Small intestine (tissue), 16 donors: ENCODE results near the gene AGAP3. TPM values are rescaled to one million over a fixed set of nuclear protein-coding genes. Genes with fewer than 3 reads are reported as not detected.
"Not testable (repeated sequence)": the region's sequence is repeated elsewhere in the genome, so short reads cannot be mapped to it uniquely, and the experiment has no call there.

Experiments
- DNase-seq, 2 donors: peaks; one replicate each; pipeline versions ENCODE4 v3.0.0 to v3.0.0-alpha.2; 2013
- FAIRE-seq: peaks from 2 replicates; lab custom pipeline; 2012; peaks lifted over from hg19 to GRCh38; lab: Jason Lieb, UNC
- H3K27ac ChIP-seq, 3 donors: one replicate each; pipeline ENCODE4 v1.5.1; 2013; ENCODE audit warnings: low read length in 2 of 3, mild to moderate bottlenecking in 2 of 3, control low read depth in 1 of 3, inconsistent platforms in 1 of 3, low read depth in 1 of 3, moderate library complexity in 1 of 3
- H3K27me3 ChIP-seq, 3 donors: one replicate each; pipeline ENCODE4 v1.6.1; 2013; ENCODE audit warnings: low read length in 3 of 3, inconsistent platforms in 1 of 3; ENCODE audit not compliant: control insufficient read depth in 3 of 3, insufficient read depth in 3 of 3
- H3K36me3 ChIP-seq, 3 donors: one replicate each; pipeline ENCODE4 v1.6.1; 2013; ENCODE audit warnings: low read length in 3 of 3, inconsistent platforms in 1 of 3, low read depth in 1 of 3, mild to moderate bottlenecking in 1 of 3, moderate library complexity in 1 of 3; ENCODE audit not compliant: control insufficient read depth in 3 of 3, insufficient read depth in 2 of 3
- H3K4me1 ChIP-seq, 3 donors: one replicate each; pipeline ENCODE4 v1.6.1; 2013; ENCODE audit warnings: low read length in 2 of 3, inconsistent platforms in 1 of 3, low read depth in 1 of 3, mild to moderate bottlenecking in 1 of 3, moderate library complexity in 1 of 3; ENCODE audit not compliant: control insufficient read depth in 3 of 3, insufficient read depth in 2 of 3
- H3K4me3 ChIP-seq, 3 donors: one replicate each; pipeline ENCODE4 v1.5.1; 2013; ENCODE audit warnings: low read length in 3 of 3, control low read depth in 1 of 3, inconsistent platforms in 1 of 3, low read depth in 1 of 3, mild to moderate bottlenecking in 1 of 3, moderate library complexity in 1 of 3
- H3K9me3 ChIP-seq, 2 donors: one replicate each; pipeline ENCODE4 v1.6.1; 2013; ENCODE audit warnings: low read depth in 1 of 2, low read length in 1 of 2; ENCODE audit not compliant: control insufficient read depth in 2 of 2, insufficient read depth in 1 of 2
- WGBS, 3 donors: extraction: QIAGEN DNeasy Blood & Tissue Kit; methylation state at CpG; one replicate each; pipeline ENCODE4 v1.1.7; 2013; 5-methylcytosine and 5-hydroxymethylcytosine counted together
- long read RNA-seq, 10 donors: transcript quantifications; one replicate each; lab custom pipeline, GENCODE V29; 2026
- polyA plus RNA-seq, 4 donors: library from polyadenylated mRNA; stranded (reverse) in 3 of 4; unstranded in 1 of 4; fragments of 200-250 nt in 3 of 4; fragments of 120-200 nt in 1 of 4; gene quantifications; one replicate each; pipeline versions ENCODE4 v1.2.1 to v1.2.3, GENCODE V29; 2013
- donor health status: healthy with polysubstance abuse.
- donor health status: control.
- donor health status: control.
- donor health status: Bipolar disorder and iron deficiency.
- donor health status: healthy.

The AGAP3 gene
- polyA plus RNA-seq: 10 to 100 TPM; 46.5 to 57.9 (median 54.4) TPM
- long read RNA-seq, donor 1, partial matches to known transcripts: 11 of 14 reads
- long read RNA-seq, donor 1, other reads (novel, unspliced or antisense): 0 of 14 reads
- long read RNA-seq, donor 2: 0 reads
- long read RNA-seq, donor 3, partial matches to known transcripts: 0 of 3 reads
- long read RNA-seq, donor 3, other reads (novel, unspliced or antisense): 0 of 3 reads
- long read RNA-seq, donor 4: 0 reads
- long read RNA-seq, donor 5, partial matches to known transcripts: 0 of 2 reads
- long read RNA-seq, donor 5, other reads (novel, unspliced or antisense): 0 of 2 reads
- long read RNA-seq, donor 6: 0 reads
- long read RNA-seq, donor 7, partial matches to known transcripts: 14 of 15 reads
- long read RNA-seq, donor 7, other reads (novel, unspliced or antisense): 0 of 15 reads
- long read RNA-seq, donor 8, partial matches to known transcripts: 6 of 6 reads
- long read RNA-seq, donor 8, other reads (novel, unspliced or antisense): 0 of 6 reads
- long read RNA-seq, donor 9, partial matches to known transcripts: 0 of 1 reads
- long read RNA-seq, donor 9, other reads (novel, unspliced or antisense): 0 of 1 reads
- long read RNA-seq, donor 10, partial matches to known transcripts: 6 of 8 reads
- long read RNA-seq, donor 10, other reads (novel, unspliced or antisense): 0 of 8 reads

DNA sequence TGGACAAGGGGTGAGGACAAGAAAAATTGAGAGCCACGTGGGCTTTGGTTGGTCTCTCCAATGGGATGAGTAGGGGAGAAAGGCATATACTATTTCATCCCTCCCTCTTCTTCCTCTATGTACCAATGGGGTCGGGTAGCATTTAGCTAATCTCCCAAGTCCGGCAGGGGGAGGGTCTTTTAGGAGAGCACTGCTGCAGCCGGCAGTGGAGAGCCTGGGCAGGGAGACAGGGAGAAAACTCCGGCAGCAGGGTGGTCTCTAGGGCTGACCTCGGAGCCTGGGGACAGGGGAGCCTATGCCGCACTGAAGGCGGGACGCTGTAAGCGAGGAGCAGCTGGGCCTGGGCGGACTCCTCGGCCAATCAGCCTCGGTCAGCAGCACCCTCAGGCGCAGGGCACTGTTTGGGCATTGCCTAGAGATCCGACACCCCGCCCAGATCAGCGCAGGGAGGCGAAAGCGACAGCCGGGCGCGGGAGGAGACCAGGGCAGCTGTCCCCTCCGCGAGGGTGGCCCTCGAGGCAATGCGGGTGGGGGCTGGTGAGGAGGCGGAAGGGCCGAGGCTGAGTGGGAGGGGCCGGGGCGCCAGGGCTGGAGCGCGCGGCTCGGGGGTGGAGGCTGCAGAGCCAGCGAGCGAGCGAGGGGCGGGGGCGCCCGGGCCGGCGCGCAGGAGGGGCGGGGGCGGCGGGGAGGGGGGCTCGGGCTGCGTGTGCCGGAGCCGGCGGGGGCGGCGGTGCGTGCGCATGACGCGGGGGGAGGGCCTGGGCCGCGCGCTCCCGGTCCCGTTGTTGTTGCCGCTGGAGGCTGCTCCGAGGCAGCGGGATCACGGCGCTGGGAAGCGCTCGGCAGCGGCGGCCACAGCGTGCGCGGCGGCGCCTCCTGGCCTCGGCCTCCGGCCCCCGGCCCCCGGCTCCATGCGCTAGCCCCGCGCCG, at the start of gene AGAP3:
Gene AGAP3, plus strand, starts transcription at position 785 of the 930 bp plus-strand sequence. CDS start 267 bp downstream, outside the sequence.
- peak within 1 kb of the TSS; percentile 55 to 91 (median 71) for H3K4me3 ChIP-seq
- H3K4me1 ChIP-seq: peaks cover 0 to 57% (median 11%) of the 10 kb centered on the region in 3 donors
- DNase-seq (peak; percentile 78 to 87), FAIRE-seq (no peak)
- H3K27ac ChIP-seq: peak within 1 kb of the TSS; percentile 83 to 89 (median 88)
- peaks cover 0 to 27% (median 0%) of the 10 kb centered on the region in 3 donors for H3K36me3 ChIP-seq
- no peaks in the 10 kb centered on the region for H3K27me3 ChIP-seq
- WGBS, 3 donors: 1% methylated on average over 28 to 84 of the region's 84 CpGs
- H3K9me3 ChIP-seq: no peaks in the 10 kb centered on the region

DNA sequence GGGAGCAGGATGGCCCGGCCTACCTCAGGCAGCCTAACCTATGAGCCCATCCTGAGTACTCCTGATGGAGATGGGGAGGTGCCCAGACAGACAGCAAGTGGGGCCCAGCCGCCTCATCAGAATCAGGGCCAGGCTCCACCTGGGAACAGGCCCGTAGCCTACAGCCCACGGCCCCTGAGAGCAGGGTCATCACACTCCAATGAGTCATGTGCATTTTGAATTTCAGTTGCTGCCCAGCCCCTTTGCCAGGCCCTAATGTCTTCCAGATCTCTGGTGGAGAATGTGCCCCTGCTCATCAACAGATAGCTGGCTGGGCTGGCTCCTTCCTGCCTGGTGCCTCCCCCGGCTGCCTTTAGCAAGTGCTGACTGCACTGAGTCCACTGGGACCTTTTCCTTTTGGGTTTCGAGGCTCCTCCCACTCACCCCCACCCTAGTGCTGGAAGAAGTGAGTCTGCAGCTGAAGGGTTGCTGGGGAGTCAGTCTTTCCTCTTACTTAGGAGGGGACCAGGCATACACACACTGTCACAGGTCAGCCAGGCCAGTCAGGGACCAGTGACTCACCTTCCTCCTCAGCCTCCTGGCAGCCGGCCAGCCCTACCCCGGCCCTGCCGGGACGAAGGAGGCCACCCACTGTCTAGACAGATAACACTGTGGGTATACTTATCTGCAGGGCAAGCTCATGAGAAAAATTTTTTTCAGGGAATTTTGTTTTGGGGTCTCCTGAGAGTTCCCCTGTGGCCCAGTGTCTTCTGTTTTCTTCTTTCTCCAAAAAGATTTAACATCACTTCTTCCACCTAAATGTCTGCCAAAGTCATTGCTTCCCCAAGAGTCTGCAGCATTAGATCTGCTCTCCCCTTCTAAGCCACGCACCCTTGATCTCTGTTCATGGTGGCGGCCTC, 47.1 kb upstream of the AGAP3 start:
- H3K4me3 ChIP-seq: no peak overlapping the region
- H3K36me3 ChIP-seq: peaks cover 4 to 72% (median 16%) of the 10 kb centered on the region in 3 donors
- WGBS, 3 donors: 42 to 48% (median 44%) methylated on average over 12 of the region's 12 CpGs
- DNase-seq (peak; percentile 72 to 88), FAIRE-seq (no peak)
- H3K27me3 ChIP-seq: no peaks in the 10 kb centered on the region
- H3K4me1 ChIP-seq: peaks cover 0 to 28% (median 8%) of the 10 kb centered on the region in 3 donors
- H3K27ac ChIP-seq: peak overlapping the region in 2 of 3 donors; percentile 52 to 69
- no peaks in the 10 kb centered on the region for H3K9me3 ChIP-seq

DNA sequence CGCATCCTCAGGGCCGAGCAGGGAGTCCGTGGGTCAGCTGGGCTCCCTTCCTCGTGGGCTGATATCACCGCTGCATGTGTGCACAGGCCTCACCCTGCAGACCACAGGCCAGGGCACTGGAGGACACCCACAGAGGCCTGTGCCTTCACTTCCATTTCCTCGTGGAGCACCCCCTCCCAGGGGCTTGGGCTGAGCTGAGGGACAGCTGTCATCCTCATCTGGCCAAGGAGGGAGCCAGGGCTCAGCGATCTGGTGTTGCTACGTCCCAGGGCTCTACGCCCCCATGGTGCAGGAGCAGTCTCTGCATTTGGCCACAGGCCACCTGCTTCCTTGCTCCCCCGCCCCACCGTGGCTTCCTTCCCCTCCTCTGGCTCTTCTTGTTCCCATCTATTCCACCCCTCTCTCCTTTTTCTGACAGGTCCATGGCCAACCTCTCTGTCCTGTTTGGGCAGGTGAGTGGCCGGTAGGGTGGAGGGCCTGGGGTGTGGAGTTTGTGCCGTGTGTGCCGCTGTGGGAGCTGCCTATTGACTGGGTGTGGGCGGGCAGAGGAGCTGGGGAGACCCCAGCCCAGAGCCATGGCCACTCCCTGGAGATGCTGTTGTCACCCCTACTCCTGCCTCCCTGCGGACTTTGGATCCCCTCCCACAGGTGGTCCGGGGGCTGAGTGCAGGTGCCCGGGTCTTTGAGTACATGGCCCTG, 46.3 kb upstream of the AGAP3 start:
- WGBS, 3 donors: 63 to 73% (median 69%) methylated on average over 18 of the region's 18 CpGs
- no peak overlapping the region for H3K4me3 ChIP-seq
- H3K27ac ChIP-seq: peak overlapping the region in 1 of 3 donors; percentile 69
- peaks cover 0 to 28% (median 8%) of the 10 kb centered on the region in 3 donors for H3K4me1 ChIP-seq
- DNase-seq: no peak
- no peaks in the 10 kb centered on the region for H3K27me3 ChIP-seq
- peaks cover 4 to 72% (median 15%) of the 10 kb centered on the region in 3 donors for H3K36me3 ChIP-seq
- no peak for FAIRE-seq
- no peaks in the 10 kb centered on the region for H3K9me3 ChIP-seq

DNA sequence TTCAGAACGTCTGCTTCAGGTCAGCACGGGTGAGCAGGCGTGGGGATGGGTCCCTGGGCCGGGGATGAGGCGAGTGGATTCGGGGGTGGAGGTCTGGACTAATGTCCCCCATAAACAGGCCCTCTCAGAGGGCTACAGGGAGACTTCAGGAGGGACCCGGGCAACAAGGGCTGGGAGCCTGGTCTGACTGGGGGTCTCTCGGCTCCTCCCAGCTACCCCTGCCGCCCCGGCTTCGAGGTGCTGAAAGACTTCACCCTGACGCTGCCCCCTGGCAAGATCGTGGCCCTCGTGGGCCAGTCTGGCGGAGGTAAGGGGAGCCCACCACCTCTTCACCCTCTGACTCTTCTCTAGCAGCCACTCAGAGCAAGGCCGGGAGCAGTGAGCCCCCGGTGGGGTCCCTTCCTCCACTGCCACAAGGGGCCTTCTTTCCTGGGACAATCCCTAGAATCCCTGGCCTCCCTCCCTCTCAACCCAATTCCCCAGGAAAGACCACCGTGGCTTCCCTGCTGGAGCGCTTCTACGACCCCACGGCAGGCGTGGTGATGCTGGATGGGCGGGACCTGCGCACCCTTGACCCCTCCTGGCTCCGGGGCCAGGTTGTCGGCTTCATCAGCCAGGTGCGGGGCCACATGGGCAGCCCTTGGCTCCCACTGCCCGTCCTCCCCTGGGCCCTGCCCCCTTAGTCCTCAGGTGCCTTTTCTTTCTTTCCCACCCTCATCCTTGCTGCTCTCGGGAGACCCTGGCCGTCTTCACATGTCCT, 45.5 kb upstream of the AGAP3 start:
- no peaks in the 10 kb centered on the region for H3K9me3 ChIP-seq
- no peak overlapping the region for H3K4me3 ChIP-seq
- H3K4me1 ChIP-seq: peaks cover 0 to 28% (median 8%) of the 10 kb centered on the region in 3 donors
- WGBS, 3 donors: 87 to 92% (median 92%) methylated on average over 30 of the region's 30 CpGs
- peak overlapping the region in 1 of 3 donors; percentile 69 for H3K27ac ChIP-seq
- no peak for FAIRE-seq
- no peak for DNase-seq
- H3K27me3 ChIP-seq: no peaks in the 10 kb centered on the region
- peaks cover 4 to 72% (median 12%) of the 10 kb centered on the region in 3 donors for H3K36me3 ChIP-seq

DNA sequence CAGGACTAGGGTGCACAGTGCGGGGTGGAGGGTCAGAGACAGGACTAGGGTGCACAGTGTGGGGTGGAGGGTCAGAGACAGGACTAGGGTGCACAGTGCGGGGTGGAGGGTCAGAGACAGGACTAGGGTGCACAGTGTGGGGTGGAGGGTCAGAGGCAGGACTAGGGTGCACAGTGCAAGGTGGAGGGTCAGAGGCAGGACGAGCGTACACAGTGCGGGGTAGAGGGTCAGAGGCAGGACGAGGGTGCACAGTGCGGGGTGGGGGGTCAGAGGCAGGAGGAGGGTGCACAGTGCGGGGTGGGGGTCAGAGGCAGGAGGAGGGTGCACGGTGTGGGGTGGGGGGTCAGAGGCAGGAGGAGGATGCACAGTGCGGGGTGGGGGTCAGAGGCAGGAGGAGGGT, 42.8 kb upstream of the AGAP3 start:
- H3K4me1 ChIP-seq: peaks cover 0 to 26% (median 7%) of the 10 kb centered on the region in 3 donors
- not testable (repeated sequence) for H3K9me3 ChIP-seq, DNase-seq, H3K27ac ChIP-seq, H3K4me3 ChIP-seq, H3K27me3 ChIP-seq, FAIRE-seq
- peaks cover 0 to 58% (median 5%) of the 10 kb centered on the region in 3 donors for H3K36me3 ChIP-seq
- 86 to 94% (median 90%) methylated on average over 10 of the region's 10 CpGs for WGBS, 3 donors

DNA sequence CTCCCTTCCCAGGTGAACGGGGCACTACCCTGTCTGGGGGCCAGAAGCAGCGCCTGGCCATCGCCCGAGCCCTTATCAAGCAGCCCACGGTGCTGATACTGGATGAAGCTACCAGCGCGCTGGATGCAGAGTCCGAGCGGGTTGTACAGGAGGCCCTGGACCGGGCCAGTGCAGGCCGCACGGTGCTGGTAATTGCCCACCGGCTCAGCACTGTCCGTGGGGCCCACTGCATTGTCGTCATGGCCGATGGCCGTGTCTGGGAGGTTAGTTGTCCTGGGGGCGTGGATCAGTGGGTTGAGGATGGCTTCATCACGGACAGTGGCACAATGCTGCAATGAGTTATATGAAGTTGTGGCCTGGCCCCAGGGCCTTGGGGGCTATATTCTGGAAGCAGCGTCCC, 42.3 kb upstream of the AGAP3 start:
- peaks cover 0 to 55% (median 5%) of the 10 kb centered on the region in 3 donors for H3K36me3 ChIP-seq
- peaks cover 0 to 21% (median 2%) of the 10 kb centered on the region in 3 donors for H3K4me1 ChIP-seq
- no peaks in the 10 kb centered on the region for H3K9me3 ChIP-seq
- WGBS, 3 donors: 93 to 95% (median 94%) methylated on average over 19 to 20 of the region's 20 CpGs
- no peaks in the 10 kb centered on the region for H3K27me3 ChIP-seq
- FAIRE-seq (no peak), DNase-seq (no peak)
- H3K27ac ChIP-seq: no peak overlapping the region
- H3K4me3 ChIP-seq: no peak overlapping the region
